Measurements from ENCODE around the gene EGFL8. TPM values are rescaled to one million over a fixed set of nuclear protein-coding genes. Genes with fewer than 3 reads are reported as not detected.

EGFL8 gene
- total RNA-seq, 1 donor from 2014 or later: 0.26 TPM

DNA sequence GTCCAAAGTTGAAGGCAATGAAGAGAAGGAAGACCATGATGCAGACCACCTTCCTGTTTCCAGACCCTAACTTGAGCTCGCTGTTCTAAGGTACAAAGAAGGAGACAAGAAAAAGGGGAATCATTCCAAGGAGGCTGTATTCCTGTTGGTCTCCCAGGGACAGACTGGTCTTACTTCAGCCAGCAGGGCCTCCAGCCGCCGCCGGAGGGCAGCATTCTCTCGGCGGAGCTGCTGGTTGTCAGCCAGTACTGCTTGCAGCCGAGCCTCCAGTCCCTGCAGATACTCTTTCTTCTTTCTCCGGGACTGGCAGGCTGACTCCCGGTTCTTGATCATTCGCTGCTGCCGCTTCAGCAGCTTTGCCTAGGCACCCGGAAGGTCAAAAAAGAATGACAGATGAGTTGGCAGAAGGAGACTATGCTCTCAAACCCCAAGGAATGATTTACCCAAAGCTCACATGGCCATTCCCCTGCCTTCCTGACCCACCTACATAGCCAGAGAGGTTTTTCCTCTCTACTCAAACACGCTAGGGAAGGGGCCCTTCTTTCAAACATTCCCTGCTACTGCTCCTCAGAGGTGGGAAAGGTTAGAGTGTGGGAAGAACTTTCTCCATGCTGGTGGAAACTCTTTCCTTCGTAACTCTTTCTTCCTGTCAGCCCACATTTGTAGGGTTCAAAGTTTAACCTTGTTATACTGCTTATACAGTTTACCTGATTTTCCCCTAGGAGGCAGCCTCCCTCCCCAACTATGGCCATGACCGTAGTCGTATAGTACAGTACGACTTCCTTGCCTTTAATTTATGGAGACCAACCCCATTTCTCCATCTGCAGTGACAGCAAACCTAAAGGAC is 45.4 kb upstream of the EGFL8 start:
- DNase-seq (ENCODE audit: low read depth): peak; percentile 68
- Histone ChIP-seq H3K27me3 (ENCODE audit: control insufficient read depth, insufficient read depth, low read length) (no peaks in the 10 kb centered on the region), H3K36me3 (ENCODE audit: control insufficient read depth, insufficient read depth, low read length) (peaks cover 37% of the 10 kb centered on the region), H3K4me3 (ENCODE audit: low read depth, low read length) (no peak overlapping the region)
- no peak for FAIRE-seq
- TF ChIP-seq, protein P1, sequence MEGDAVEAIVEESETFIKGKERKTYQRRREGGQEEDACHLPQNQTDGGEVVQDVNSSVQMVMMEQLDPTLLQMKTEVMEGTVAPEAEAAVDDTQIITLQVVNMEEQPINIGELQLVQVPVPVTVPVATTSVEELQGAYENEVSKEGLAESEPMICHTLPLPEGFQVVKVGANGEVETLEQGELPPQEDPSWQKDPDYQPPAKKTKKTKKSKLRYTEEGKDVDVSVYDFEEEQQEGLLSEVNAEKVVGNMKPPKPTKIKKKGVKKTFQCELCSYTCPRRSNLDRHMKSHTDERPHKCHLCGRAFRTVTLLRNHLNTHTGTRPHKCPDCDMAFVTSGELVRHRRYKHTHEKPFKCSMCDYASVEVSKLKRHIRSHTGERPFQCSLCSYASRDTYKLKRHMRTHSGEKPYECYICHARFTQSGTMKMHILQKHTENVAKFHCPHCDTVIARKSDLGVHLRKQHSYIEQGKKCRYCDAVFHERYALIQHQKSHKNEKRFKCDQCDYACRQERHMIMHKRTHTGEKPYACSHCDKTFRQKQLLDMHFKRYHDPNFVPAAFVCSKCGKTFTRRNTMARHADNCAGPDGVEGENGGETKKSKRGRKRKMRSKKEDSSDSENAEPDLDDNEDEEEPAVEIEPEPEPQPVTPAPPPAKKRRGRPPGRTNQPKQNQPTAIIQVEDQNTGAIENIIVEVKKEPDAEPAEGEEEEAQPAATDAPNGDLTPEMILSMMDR (IDR thresholded peaks at IDR 0.05; ENCODE audit: insufficient read depth, low read length, severe bottlenecking): peak; percentile 99

DNA sequence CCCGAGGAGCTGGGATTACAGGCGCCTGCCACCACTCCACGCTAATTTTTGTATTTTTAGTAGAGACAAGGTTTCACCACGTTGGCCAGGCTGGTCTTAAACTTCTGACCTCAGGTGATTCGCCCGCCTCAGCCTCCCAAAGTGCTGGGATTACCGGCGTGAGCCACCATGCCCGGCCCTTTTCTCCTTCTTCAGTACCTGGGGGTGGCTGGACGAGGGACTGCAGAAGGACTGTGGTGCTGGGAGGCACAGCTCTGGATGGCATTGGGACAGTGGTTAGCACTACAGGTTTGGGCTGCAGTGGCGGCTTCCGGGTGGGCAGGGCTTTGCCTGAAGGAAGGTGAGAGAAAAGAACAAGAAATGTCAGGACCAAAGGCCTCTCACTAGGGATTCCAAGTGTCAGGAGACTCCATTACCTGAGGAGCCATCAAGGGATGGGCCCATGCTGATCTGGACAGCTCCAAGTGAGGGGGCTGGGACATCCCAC is 43.8 kb upstream of the EGFL8 start:
- TF ChIP-seq, protein P1 (IDR thresholded peaks at IDR 0.05; ENCODE audit: insufficient read depth, low read length, severe bottlenecking): no peak
- no peak for FAIRE-seq
- H3K4me3 ChIP-seq (ENCODE audit: low read depth, low read length): no peak overlapping the region
- H3K36me3 ChIP-seq (ENCODE audit: control insufficient read depth, insufficient read depth, low read length): peaks cover 39% of the 10 kb centered on the region
- DNase-seq (ENCODE audit: low read depth): no peak
- H3K27me3 ChIP-seq (ENCODE audit: control insufficient read depth, insufficient read depth, low read length): no peaks in the 10 kb centered on the region

DNA sequence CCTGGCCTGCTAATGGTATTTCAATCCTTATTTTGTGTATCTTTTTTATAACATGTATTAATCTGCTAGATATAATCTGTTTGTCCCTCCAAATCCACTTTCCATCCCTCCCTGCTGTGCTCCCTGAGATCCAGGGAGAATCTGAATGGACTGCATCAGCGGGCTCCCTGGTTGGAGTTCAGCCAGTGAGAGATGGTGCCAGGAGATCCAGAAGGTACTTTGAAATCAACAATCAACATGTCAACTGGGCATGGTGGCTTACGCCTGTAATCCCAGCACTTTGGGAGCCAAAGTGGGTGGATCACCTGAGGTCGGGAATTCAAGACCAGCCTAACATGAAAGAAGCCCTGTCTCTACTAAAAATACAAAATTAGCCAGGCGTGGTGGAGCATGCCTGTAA is 40.7 kb upstream of the EGFL8 start:
- DNase-seq (ENCODE audit: low read depth) (no peak), FAIRE-seq (no peak)
- no peak overlapping the region for H3K4me3 ChIP-seq (ENCODE audit: low read depth, low read length)
- TF ChIP-seq, protein P1 (IDR thresholded peaks at IDR 0.05; ENCODE audit: insufficient read depth, low read length, severe bottlenecking): no peak
- peaks cover 22% of the 10 kb centered on the region for H3K36me3 ChIP-seq (ENCODE audit: control insufficient read depth, insufficient read depth, low read length)
- no peaks in the 10 kb centered on the region for H3K27me3 ChIP-seq (ENCODE audit: control insufficient read depth, insufficient read depth, low read length)

DNA sequence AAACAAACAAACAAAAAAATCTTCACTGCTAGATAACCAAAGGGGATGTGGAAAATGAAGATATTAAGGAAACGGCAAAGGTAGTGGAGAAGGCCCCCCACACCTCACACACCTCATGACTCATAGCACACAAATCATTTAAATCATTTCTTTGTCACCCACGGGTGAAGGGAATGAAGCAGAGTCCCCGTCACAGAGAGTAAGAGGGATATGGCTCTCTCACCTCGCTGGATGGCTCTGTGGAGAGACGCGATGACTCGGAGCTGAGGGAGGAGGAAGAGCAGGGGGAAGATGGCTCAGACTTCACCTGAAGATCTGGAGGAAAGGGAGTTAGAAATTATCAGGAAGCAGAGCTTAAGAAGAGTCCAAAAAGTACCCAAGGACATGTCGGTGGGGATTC is 37.5 kb upstream of the EGFL8 start:
- DNase-seq (ENCODE audit: low read depth) (no peak), FAIRE-seq (no peak)
- H3K27me3 ChIP-seq (ENCODE audit: control insufficient read depth, insufficient read depth, low read length): no peaks in the 10 kb centered on the region
- peaks cover 11% of the 10 kb centered on the region for H3K36me3 ChIP-seq (ENCODE audit: control insufficient read depth, insufficient read depth, low read length)
- TF ChIP-seq, protein P1 (IDR thresholded peaks at IDR 0.05; ENCODE audit: insufficient read depth, low read length, severe bottlenecking): no peak
- H3K4me3 ChIP-seq (ENCODE audit: low read depth, low read length): peak overlapping the region; percentile 85

DNA sequence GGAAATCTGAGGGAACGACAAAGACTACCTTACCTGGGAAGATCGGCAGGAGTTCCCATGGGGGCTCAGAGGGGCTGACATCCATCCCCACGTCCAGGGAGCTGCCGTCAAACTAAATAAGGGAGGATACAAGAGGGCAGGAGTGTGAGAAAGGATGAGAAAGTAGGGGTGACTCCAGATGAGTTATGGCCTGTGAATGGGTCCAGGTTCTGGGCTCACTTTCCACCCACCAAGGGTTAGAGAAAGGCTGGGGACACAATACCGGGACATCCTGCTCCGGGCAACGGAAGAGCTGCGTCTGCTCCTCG is 37.0 kb upstream of the EGFL8 start:
- peaks cover 9% of the 10 kb centered on the region for H3K36me3 ChIP-seq (ENCODE audit: control insufficient read depth, insufficient read depth, low read length)
- peak overlapping the region; percentile 85 for H3K4me3 ChIP-seq (ENCODE audit: low read depth, low read length)
- no peak for FAIRE-seq
- TF ChIP-seq, protein P1 (IDR thresholded peaks at IDR 0.05; ENCODE audit: insufficient read depth, low read length, severe bottlenecking): no peak
- H3K27me3 ChIP-seq (ENCODE audit: control insufficient read depth, insufficient read depth, low read length): no peaks in the 10 kb centered on the region
- DNase-seq (ENCODE audit: low read depth): no peak

Data from bronchial epithelial cell (primary cell).